Mucosa of stomach (tissue), 1 donor: ENCODE measurements around the gene TXNDC17.

Experiments used
- H3K27me3 ChIP-seq: one replicate; pipeline ENCODE4 v1.7.0; 2013; ENCODE audit warnings: mild to moderate bottlenecking, low read length; ENCODE audit not compliant: control insufficient read depth, insufficient read depth
- H3K36me3 ChIP-seq: one replicate; pipeline ENCODE4 v1.7.0; 2013; ENCODE audit warnings: low read length; ENCODE audit not compliant: control insufficient read depth, insufficient read depth
- H3K4me1 ChIP-seq: one replicate; pipeline ENCODE4 v1.7.0; 2013; ENCODE audit warnings: mild to moderate bottlenecking, low read length; ENCODE audit not compliant: control insufficient read depth, insufficient read depth
- H3K4me3 ChIP-seq: one replicate; pipeline ENCODE4 v1.7.0; 2013; ENCODE audit warnings: low read length
- H3K9ac ChIP-seq: one replicate; pipeline ENCODE4 v1.7.0; 2013; ENCODE audit warnings: mild to moderate bottlenecking, low read length, moderate library complexity
- H3K9me3 ChIP-seq: one replicate; pipeline ENCODE4 v1.7.0; 2013; ENCODE audit warnings: mild to moderate bottlenecking, low read length, moderate library complexity; ENCODE audit not compliant: control insufficient read depth
- donor health status: Pancreatic carcinoma.

The TXNDC17 gene

GRCh38 chr17:6608321-6608720, 32.5 kb upstream of the TXNDC17 start:
- H3K4me3 ChIP-seq: no peak overlapping the region
- H3K9me3 ChIP-seq: no peaks in the 10 kb centered on the region
- no peak overlapping the region for H3K9ac ChIP-seq
- H3K4me1 ChIP-seq: no peaks in the 10 kb centered on the region
- peaks cover 6% of the 10 kb centered on the region for H3K36me3 ChIP-seq
- H3K27me3 ChIP-seq: no peaks in the 10 kb centered on the region

- no peaks in the 10 kb centered on the region for H3K9me3 ChIP-seq
- no peak overlapping the region for H3K9ac ChIP-seq
- H3K4me1 ChIP-seq: no peaks in the 10 kb centered on the region
- peaks cover 6% of the 10 kb centered on the region for H3K36me3 ChIP-seq
- H3K27me3 ChIP-seq: no peaks in the 10 kb centered on the region
- no peak overlapping the region for H3K4me3 ChIP-seq
These were observed 30.8 kb upstream of the TXNDC17 start for GRCh38 chr17:6610011-6610410.

GRCh38 chr17:6611231-6611630, 29.6 kb upstream of the TXNDC17 start:
- Histone ChIP-seq H3K4me3 (no peak overlapping the region), H3K27me3 (no peaks in the 10 kb centered on the region), H3K36me3 (peaks cover 6% of the 10 kb centered on the region), H3K9ac (no peak overlapping the region), H3K4me1 (no peaks in the 10 kb centered on the region), H3K9me3 (no peaks in the 10 kb centered on the region)

- peaks cover 5% of the 10 kb centered on the region for H3K36me3 ChIP-seq
- no peaks in the 10 kb centered on the region for H3K4me1 ChIP-seq
- H3K9ac ChIP-seq: no peak overlapping the region
- no peaks in the 10 kb centered on the region for H3K9me3 ChIP-seq
- H3K27me3 ChIP-seq: no peaks in the 10 kb centered on the region
- no peak overlapping the region for H3K4me3 ChIP-seq
These were observed 16.9 kb upstream of the TXNDC17 start for GRCh38 chr17:6623941-6624340.

GRCh38 chr17:6626616-6627015, 14.2 kb upstream of the TXNDC17 start:
- no peaks in the 10 kb centered on the region for H3K9me3 ChIP-seq
- H3K9ac ChIP-seq: no peak overlapping the region
- H3K36me3 ChIP-seq: peaks cover 5% of the 10 kb centered on the region
- H3K4me3 ChIP-seq: no peak overlapping the region
- no peaks in the 10 kb centered on the region for H3K4me1 ChIP-seq
- no peaks in the 10 kb centered on the region for H3K27me3 ChIP-seq

GRCh38 chr17:6627019-6627418, 13.8 kb upstream of the TXNDC17 start:
- H3K36me3 ChIP-seq: peaks cover 5% of the 10 kb centered on the region
- H3K9ac ChIP-seq: no peak overlapping the region
- H3K9me3 ChIP-seq: no peaks in the 10 kb centered on the region
- no peaks in the 10 kb centered on the region for H3K27me3 ChIP-seq
- H3K4me3 ChIP-seq: no peak overlapping the region
- H3K4me1 ChIP-seq: no peaks in the 10 kb centered on the region

GRCh38 chr17:6630390-6630789, 10.5 kb upstream of the TXNDC17 start:
- no peaks in the 10 kb centered on the region for H3K27me3 ChIP-seq
- no peak overlapping the region for H3K9ac ChIP-seq
- H3K4me3 ChIP-seq: no peak overlapping the region
- no peaks in the 10 kb centered on the region for H3K4me1 ChIP-seq
- no peaks in the 10 kb centered on the region for H3K9me3 ChIP-seq
- H3K36me3 ChIP-seq: peaks cover 5% of the 10 kb centered on the region

GRCh38 chr17:6632530-6632929, 8.3 kb upstream of the TXNDC17 start:
- no peak overlapping the region for H3K9ac ChIP-seq
- H3K9me3 ChIP-seq: no peaks in the 10 kb centered on the region
- H3K4me3 ChIP-seq: no peak overlapping the region
- peaks cover 5% of the 10 kb centered on the region for H3K36me3 ChIP-seq
- no peaks in the 10 kb centered on the region for H3K4me1 ChIP-seq
- no peaks in the 10 kb centered on the region for H3K27me3 ChIP-seq

GRCh38 chr17:6633263-6633662, 7.6 kb upstream of the TXNDC17 start:
- H3K4me1 ChIP-seq: peaks cover 1% of the 10 kb centered on the region
- no peaks in the 10 kb centered on the region for H3K9me3 ChIP-seq
- H3K27me3 ChIP-seq: no peaks in the 10 kb centered on the region
- no peaks in the 10 kb centered on the region for H3K36me3 ChIP-seq
- H3K9ac ChIP-seq: no peak overlapping the region
- H3K4me3 ChIP-seq: no peak overlapping the region

GRCh38 chr17:6636105-6636504, 4.8 kb upstream of the TXNDC17 start:
- H3K27me3 ChIP-seq: no peaks in the 10 kb centered on the region
- H3K9me3 ChIP-seq: no peaks in the 10 kb centered on the region
- H3K4me3 ChIP-seq: no peak overlapping the region
- peaks cover 14% of the 10 kb centered on the region for H3K4me1 ChIP-seq
- H3K36me3 ChIP-seq: no peaks in the 10 kb centered on the region
- no peak overlapping the region for H3K9ac ChIP-seq

GRCh38 chr17:6636616-6637457, 4.0 kb upstream of the TXNDC17 start:
- H3K4me1 ChIP-seq: peaks cover 18% of the 10 kb centered on the region
- H3K4me3 ChIP-seq: no peak overlapping the region
- no peaks in the 10 kb centered on the region for H3K27me3 ChIP-seq
- no peaks in the 10 kb centered on the region for H3K9me3 ChIP-seq
- H3K36me3 ChIP-seq: no peaks in the 10 kb centered on the region
- no peak overlapping the region for H3K9ac ChIP-seq

- H3K9me3 ChIP-seq: no peaks in the 10 kb centered on the region
- no peak overlapping the region for H3K9ac ChIP-seq
- peaks cover 21% of the 10 kb centered on the region for H3K4me1 ChIP-seq
- H3K36me3 ChIP-seq: no peaks in the 10 kb centered on the region
- H3K4me3 ChIP-seq: no peak overlapping the region
- H3K27me3 ChIP-seq: no peaks in the 10 kb centered on the region
These were observed 3.4 kb upstream of the TXNDC17 start for GRCh38 chr17:6637458-6637840.
